ENCODE data around the gene CALML3. TPM values are rescaled to one million over a fixed set of nuclear protein-coding genes. Genes with fewer than 3 reads are reported as not detected.

The CALML3 gene
- total RNA-seq, 2 donors from 2014 or later = not detected

DNA sequence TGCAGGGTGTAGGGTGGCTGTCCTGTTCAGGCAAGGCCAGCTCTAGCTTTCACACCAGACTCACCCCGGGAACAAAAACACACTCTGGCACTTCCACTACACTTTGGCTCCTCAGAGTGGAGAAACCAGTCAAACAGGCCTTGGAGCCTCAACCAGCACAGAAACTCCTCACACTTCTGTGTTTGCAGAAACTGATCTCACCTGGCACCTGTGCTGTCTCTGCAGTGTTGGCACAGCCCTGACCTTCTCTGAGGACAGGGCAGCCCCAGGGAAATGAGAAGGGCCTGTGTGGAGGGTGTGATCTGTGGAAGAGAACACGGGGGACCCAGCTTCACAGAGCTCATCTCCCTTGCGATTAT is 21.3 kb upstream of the CALML3 start:
- TF ChIP-seq, protein P1, sequence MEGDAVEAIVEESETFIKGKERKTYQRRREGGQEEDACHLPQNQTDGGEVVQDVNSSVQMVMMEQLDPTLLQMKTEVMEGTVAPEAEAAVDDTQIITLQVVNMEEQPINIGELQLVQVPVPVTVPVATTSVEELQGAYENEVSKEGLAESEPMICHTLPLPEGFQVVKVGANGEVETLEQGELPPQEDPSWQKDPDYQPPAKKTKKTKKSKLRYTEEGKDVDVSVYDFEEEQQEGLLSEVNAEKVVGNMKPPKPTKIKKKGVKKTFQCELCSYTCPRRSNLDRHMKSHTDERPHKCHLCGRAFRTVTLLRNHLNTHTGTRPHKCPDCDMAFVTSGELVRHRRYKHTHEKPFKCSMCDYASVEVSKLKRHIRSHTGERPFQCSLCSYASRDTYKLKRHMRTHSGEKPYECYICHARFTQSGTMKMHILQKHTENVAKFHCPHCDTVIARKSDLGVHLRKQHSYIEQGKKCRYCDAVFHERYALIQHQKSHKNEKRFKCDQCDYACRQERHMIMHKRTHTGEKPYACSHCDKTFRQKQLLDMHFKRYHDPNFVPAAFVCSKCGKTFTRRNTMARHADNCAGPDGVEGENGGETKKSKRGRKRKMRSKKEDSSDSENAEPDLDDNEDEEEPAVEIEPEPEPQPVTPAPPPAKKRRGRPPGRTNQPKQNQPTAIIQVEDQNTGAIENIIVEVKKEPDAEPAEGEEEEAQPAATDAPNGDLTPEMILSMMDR (IDR thresholded peaks at IDR 0.05) = no peak
- H3K4me1 ChIP-seq = no peaks in the 10 kb centered on the region
- H3K4me3 ChIP-seq = no peak overlapping the region
- no peak for DNase-seq (ENCODE audit: low spot score)
- no peaks in the 10 kb centered on the region for H3K36me3 ChIP-seq
- H3K27me3 ChIP-seq = no peaks in the 10 kb centered on the region
- no peak overlapping the region for H3K27ac ChIP-seq
- H3K9me3 ChIP-seq = no peaks in the 10 kb centered on the region

DNA sequence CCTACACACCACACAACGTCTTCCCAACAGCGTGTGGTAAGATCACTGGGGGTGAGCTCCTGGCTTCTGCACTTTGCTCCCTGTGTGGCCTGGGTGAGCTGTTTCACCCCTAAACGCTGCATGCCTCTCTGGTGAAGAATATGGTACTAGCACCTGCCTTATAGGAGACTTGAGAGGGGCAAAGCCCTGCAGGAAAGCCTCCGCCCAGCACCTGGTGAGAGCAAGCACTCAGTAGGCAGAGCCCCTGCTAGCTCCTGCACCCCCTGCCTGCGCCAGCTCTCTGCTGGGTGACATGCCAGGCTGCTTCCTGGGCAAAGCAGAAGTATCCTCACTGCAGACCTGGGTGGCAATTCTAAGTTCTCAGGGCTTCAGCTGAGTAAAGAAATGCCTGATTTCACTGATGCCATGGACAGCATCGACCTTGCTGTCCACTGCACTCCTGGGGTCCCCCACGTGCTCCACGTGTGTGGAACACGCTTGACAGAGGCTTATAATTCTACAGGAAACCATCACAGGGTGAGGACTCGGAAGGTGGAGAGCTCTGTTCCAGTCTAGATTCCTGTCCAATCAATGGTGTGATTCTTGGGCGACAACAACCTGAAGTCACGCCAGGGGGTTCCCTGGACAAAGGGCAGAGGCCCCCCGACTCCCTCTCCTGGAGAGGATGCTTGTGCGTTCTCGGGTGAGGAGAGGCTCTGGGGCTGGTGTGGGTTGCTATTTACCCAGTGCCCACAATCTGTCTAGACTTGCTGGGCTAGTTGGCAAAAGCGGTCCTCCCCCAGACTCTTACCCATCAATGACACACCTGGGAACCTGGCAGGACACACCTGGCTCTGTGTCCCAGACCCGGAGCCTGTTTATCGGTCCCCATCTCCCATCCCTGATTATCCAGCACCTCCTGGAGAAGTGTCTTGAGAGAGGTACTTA is 20.4 kb upstream of the CALML3 start:
- Histone ChIP-seq H3K9me3 (no peaks in the 10 kb centered on the region), H3K4me1 (no peaks in the 10 kb centered on the region), H3K36me3 (no peaks in the 10 kb centered on the region), H3K27me3 (no peaks in the 10 kb centered on the region), H3K27ac (no peak overlapping the region), H3K4me3 (no peak overlapping the region)
- TF ChIP-seq, protein P1 (IDR thresholded peaks at IDR 0.05) = no peak
- DNase-seq (ENCODE audit: low spot score) = no peak

DNA sequence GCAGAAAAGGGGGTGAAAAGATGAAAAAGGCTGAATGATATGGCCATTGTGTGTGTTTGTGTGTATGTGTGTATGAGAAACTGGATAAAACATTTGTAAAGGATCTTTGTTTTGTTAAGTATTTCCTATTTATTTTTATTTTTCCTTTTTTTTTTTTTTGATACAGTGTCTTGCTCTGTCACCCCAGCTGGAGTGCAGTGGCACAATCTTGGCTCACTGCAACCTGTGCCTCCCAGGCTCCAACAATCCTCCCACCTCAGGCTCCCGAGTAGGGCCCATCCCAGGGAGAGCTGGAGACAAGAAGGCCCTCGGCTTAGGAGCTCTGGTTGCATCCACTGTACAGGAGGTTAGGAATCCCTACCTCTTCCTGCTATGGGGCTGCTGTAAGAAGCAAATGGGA is 18.5 kb upstream of the CALML3 start:
- no peaks in the 10 kb centered on the region for H3K36me3 ChIP-seq
- DNase-seq (ENCODE audit: low spot score) = no peak
- H3K9me3 ChIP-seq = no peaks in the 10 kb centered on the region
- no peaks in the 10 kb centered on the region for H3K4me1 ChIP-seq
- TF ChIP-seq, protein P1 (IDR thresholded peaks at IDR 0.05) = no peak
- no peak overlapping the region for H3K27ac ChIP-seq
- no peak overlapping the region for H3K4me3 ChIP-seq
- H3K27me3 ChIP-seq = no peaks in the 10 kb centered on the region

DNA sequence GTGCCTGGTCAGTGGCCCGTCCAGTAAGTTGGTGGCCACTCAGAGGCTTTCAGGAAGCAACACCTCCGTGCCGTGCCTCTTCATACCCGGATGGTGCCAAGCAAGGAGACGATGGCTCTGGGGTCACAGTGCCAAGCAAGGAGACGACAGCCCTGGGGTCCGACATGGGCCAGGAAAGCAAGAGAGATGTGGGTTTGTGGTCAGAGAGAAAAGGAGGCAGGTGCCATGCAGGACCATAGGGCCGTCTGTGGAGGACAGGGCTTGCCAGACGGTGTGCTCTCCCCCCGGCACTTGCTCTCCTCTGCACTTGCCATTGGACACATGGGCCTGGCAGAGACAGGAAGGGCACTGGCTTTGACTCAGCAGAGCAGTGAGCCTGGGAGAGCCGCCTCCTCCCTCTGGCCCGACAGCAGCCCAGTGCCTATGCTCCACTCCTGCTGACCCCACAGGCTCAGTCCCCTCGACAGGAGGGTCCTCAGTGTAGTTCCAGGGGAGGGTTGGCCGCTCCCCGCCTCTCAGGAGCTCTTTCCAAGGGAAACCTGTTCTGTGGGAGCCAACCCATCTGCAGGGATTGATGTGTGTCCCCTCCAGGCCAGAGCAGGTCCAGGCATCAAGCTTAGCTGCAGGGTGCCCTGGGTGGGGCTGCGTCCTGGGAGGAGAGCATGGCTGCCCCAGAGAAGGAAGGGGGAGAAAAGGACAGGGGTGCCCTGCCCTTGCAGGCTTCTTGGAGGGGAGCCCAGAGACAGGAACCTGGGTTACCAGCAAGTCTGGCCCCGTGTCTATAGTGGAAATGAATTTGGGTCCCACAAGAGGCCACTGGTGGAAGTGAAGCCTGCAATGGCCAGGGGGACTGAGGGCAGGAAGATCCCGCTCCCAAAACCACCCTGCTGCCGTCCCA is 17.8 kb upstream of the CALML3 start:
- TF ChIP-seq, protein P1 (IDR thresholded peaks at IDR 0.05) = no peak
- DNase-seq (ENCODE audit: low spot score) = no peak
- H3K27ac ChIP-seq = no peak overlapping the region

DNA sequence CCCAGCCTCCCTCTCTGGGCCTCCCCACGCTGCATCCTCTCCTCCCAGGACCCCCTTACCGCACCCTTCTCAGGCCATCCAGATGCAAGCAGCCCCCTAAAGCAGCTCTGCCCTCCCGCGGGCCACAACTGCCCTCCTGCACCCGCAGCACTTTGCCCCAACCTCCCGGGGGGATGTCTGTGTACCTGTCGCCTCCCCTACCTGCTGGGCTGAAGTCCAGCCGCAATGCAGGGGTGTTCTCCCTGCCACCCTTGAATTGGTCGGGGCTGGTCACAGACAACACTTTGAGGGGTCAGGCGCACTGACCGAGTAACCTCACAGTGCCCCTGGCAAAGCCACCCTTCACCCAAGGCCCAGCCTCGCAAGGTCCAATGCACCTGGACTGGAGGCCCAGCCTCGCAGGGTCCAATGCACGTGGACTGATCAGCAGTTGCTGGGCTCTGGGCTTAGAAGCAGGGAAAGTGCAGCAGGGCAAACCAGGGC is 17.1 kb upstream of the CALML3 start:
- TF ChIP-seq, protein P1 (IDR thresholded peaks at IDR 0.05) = no peak
- no peak overlapping the region for H3K27ac ChIP-seq
- no peak for DNase-seq (ENCODE audit: low spot score)
- H3K4me1 ChIP-seq = no peaks in the 10 kb centered on the region
- no peaks in the 10 kb centered on the region for H3K27me3 ChIP-seq
- no peak overlapping the region for H3K4me3 ChIP-seq
- H3K9me3 ChIP-seq = no peaks in the 10 kb centered on the region
- no peaks in the 10 kb centered on the region for H3K36me3 ChIP-seq

More for the DNA sequence above, 17.8 kb upstream of the CALML3 start:
- Histone ChIP-seq H3K4me1 (no peaks in the 10 kb centered on the region), H3K4me3 (no peak overlapping the region), H3K36me3 (no peaks in the 10 kb centered on the region), H3K9me3 (no peaks in the 10 kb centered on the region), H3K27me3 (no peaks in the 10 kb centered on the region)
